ENCODE data around the gene EBPL.

The EBPL gene

DNA sequence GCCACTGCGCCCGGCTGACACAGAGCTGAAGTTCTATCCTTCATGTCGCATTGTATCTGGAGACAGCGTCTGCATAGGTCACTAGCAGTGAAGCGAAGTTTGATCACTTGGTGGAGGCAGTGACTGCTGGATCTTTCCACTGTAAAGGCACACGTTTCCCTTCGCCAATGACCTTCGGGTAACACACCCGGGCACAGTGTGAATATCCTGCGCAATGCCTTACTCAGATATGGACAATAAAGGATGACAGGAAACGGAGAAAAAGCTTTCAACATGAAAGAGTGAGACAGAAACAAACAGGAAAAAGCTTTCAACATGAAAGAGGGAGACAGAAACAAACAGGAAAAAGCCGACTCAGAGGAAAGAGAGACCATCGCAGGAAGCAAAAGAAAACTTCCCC lies 45.8 kb downstream of the EBPL start:
- TF ChIP-seq, protein P1, sequence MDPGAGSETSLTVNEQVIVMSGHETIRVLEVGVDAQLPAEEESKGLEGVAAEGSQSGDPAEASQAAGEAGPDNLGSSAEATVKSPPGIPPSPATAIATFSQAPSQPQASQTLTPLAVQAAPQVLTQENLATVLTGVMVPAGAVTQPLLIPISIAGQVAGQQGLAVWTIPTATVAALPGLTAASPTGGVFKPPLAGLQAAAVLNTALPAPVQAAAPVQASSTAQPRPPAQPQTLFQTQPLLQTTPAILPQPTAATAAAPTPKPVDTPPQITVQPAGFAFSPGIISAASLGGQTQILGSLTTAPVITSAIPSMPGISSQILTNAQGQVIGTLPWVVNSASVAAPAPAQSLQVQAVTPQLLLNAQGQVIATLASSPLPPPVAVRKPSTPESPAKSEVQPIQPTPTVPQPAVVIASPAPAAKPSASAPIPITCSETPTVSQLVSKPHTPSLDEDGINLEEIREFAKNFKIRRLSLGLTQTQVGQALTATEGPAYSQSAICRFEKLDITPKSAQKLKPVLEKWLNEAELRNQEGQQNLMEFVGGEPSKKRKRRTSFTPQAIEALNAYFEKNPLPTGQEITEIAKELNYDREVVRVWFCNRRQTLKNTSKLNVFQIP (CRISPR knock-in tag; IDR thresholded peaks at IDR 0.05; ENCODE audit: borderline replicate concordance, low read depth): no peak
- TF ChIP-seq ZFP3 (CRISPR knock-in tag; IDR thresholded peaks at IDR 0.05) (no peak), GLIS3 (CRISPR knock-in tag; IDR thresholded peaks at IDR 0.05) (no peak), ZFP30 (CRISPR knock-in tag; IDR thresholded peaks at IDR 0.05) (no peak)
- ATAC-seq: no peak

DNA sequence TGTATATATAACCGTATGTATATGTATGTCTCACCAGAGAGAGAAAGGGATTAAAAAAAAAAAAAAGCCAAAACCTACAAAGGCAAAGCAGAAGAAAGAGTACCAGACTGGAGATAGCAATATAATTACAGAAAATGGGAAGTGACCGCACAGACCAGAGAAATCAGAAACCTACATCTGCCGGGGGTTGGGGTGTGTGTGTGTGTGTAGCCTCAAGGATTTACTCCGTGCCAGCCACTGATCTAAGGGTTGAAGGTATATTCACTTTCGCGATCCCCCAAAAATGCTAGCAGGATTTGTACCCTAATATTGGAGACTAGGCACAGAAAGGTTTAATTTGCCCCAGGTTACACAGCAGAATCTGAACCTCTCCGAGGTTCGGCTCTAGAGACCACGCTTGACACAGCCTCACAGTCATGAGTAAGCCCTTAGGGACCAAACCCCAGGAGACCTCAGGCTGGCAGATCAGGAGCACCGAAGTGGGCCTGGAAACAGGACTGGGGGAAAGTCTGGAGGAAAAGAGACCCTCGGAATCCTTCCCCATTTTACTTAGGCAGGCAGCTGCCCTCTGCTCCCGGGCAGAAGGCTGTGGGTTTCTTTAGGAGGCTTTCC lies 48.1 kb downstream of the EBPL start:
- no peak; the same call in 2 of the 3 replicates for ATAC-seq
- TF ChIP-seq ZNF70 (CRISPR knock-in tag; IDR thresholded peaks at IDR 0.05) (no peak), ARNTL (CRISPR knock-in tag; IDR thresholded peaks at IDR 0.05; ENCODE audit: borderline replicate concordance, low read depth) (no peak), SNAI2 (CRISPR knock-in tag; IDR thresholded peaks at IDR 0.05) (no peak), OSR1 (CRISPR knock-in tag; IDR thresholded peaks at IDR 0.05) (no peak), TSHZ2 (CRISPR knock-in tag; IDR thresholded peaks at IDR 0.05) (no peak), ZFP30 (CRISPR knock-in tag; IDR thresholded peaks at IDR 0.05) (no peak), ISL1 (CRISPR knock-in tag; IDR thresholded peaks at IDR 0.05) (no peak), ESRRG (CRISPR knock-in tag; IDR thresholded peaks at IDR 0.05) (no peak), CSRNP3 (CRISPR knock-in tag; IDR thresholded peaks at IDR 0.05) (no peak), ZC3H10 (CRISPR knock-in tag; IDR thresholded peaks at IDR 0.05) (no peak), PATZ1 (CRISPR knock-in tag; IDR thresholded peaks at IDR 0.05; ENCODE audit: borderline replicate concordance) (no peak), TOX (CRISPR knock-in tag; IDR thresholded peaks at IDR 0.05; ENCODE audit: borderline replicate concordance) (no peak), TCF4 (CRISPR knock-in tag; IDR thresholded peaks at IDR 0.05; ENCODE audit: borderline replicate concordance) (no peak), ZNF565 (CRISPR knock-in tag; conservative IDR thresholded peaks at IDR 0.05; ENCODE audit: low read depth) (no peak), GLIS3 (CRISPR knock-in tag; IDR thresholded peaks at IDR 0.05) (no peak), RARB (CRISPR knock-in tag; IDR thresholded peaks at IDR 0.05) (no peak)
- TF ChIP-seq, protein P1 (CRISPR knock-in tag; IDR thresholded peaks at IDR 0.05; ENCODE audit: borderline replicate concordance, low read depth): no peak

GRCh38 chr13:49641801-49642291 lies 49.4 kb downstream of the EBPL start:
- ATAC-seq: peak; percentile 64
- TF ChIP-seq ESRRG (CRISPR knock-in tag; IDR thresholded peaks at IDR 0.05): no peak
- TF ChIP-seq BACH2 (CRISPR knock-in tag; IDR thresholded peaks at IDR 0.05; ENCODE audit: borderline replicate concordance): no peak
- TF ChIP-seq ARNTL (CRISPR knock-in tag; IDR thresholded peaks at IDR 0.05; ENCODE audit: borderline replicate concordance, low read depth): no peak
- no peak for TF ChIP-seq ZC3H10 (CRISPR knock-in tag; IDR thresholded peaks at IDR 0.05)
- no peak for TF ChIP-seq ZNF8 (CRISPR knock-in tag; IDR thresholded peaks at IDR 0.05)
- no peak for TF ChIP-seq ISL1 (CRISPR knock-in tag; IDR thresholded peaks at IDR 0.05)

Measured in SK-N-SH treated with all-trans-retinoic acid at 6 μM for 48 hours (cell line).